Natural killer cell treated with Interleukin-12 subunit alpha and Interleukin-12 subunit beta and Interleukin-15 and Interleukin-18, amount 100 ng/mL, for 72 hours (primary cell): ENCODE results near the gene DCPS. TPM values are rescaled to one million over a fixed set of nuclear protein-coding genes. Genes with fewer than 3 reads are reported as not detected.

Source experiments
- ATAC-seq, 2 donors: fragments of 150-1000 bp; cut with Tn5 transposase in 1 of 2; sonication (Bioruptor Pico), chemical (Tn5 transposase) in 1 of 2; 2 replicates each; pipeline ENCODE4 v1.10.0; 2021
- DNase-seq: peaks from one replicate; pipeline ENCODE4 v3.0.0; 2022; ENCODE audit warnings: low spot score
- H3K27ac Mint-ChIP-seq, 2 donors: 1 replicate in 1 of 2; 2 replicates in 1 of 2; pipeline ENCODE4 v1.8.0; 2022; ENCODE audit warnings: mixed read lengths in 2 of 2, mild to moderate bottlenecking in 1 of 2, moderate library complexity in 1 of 2
- H3K27me3 Mint-ChIP-seq, 2 donors: 1 replicate in 1 of 2; 2 replicates in 1 of 2; pipeline ENCODE4 v1.8.0; 2022; ENCODE audit warnings: mixed read lengths in 2 of 2
- H3K36me3 Mint-ChIP-seq: one replicate; pipeline ENCODE4 v1.8.0; 2022; ENCODE audit warnings: mixed read lengths
- H3K4me1 Mint-ChIP-seq, 2 donors: 1 replicate in 1 of 2; 2 replicates in 1 of 2; pipeline ENCODE4 v1.8.0; 2022; ENCODE audit warnings: low read depth in 2 of 2, mixed read lengths in 2 of 2, mild to moderate bottlenecking in 1 of 2
- H3K4me3 Mint-ChIP-seq: one replicate; pipeline ENCODE4 v1.8.0; 2022; ENCODE audit warnings: mixed read lengths
- H3K9me3 Mint-ChIP-seq: 2 replicates; pipeline ENCODE4 v1.8.0; 2022; ENCODE audit warnings: mixed read lengths
- total RNA-seq, 2 donors: library from RNA; stranded (reverse); gene quantifications; one replicate each; pipeline ENCODE4 v1.2.3, GENCODE V29; 2022

Gene DCPS
- total RNA-seq, 2 donors from 2014 or later, result 32.8 to 46.7 TPM

- DNase-seq (peak; percentile 53), ATAC-seq (no peak)
- no peaks in the 10 kb centered on the region for H3K27me3 Mint-ChIP-seq
- no peaks in the 10 kb centered on the region for H3K9me3 Mint-ChIP-seq
- peaks cover 55 to 88% of the 10 kb centered on the region in 2 donors for H3K4me1 Mint-ChIP-seq
- peak overlapping the region; percentile 90 to 99 for H3K27ac Mint-ChIP-seq
- peaks cover 12% of the 10 kb centered on the region for H3K36me3 Mint-ChIP-seq
- no peak overlapping the region for H3K4me3 Mint-ChIP-seq
These were observed 33.8 kb downstream of the DCPS start for GRCh38 chr11:126337474-126338241.

- Mint-ChIP-seq H3K9me3 (no peaks in the 10 kb centered on the region), H3K36me3 (peaks cover 8% of the 10 kb centered on the region), H3K27ac (peak overlapping the region; percentile 90 to 99), H3K4me1 (peaks cover 47 to 81% of the 10 kb centered on the region in 2 donors), H3K27me3 (no peaks in the 10 kb centered on the region), H3K4me3 (no peak overlapping the region)
- no peak for ATAC-seq
- DNase-seq, result no peak
These were observed 34.6 kb downstream of the DCPS start for GRCh38 chr11:126338346-126339055.

- no peaks in the 10 kb centered on the region for H3K27me3 Mint-ChIP-seq
- H3K36me3 Mint-ChIP-seq, result peaks cover 4% of the 10 kb centered on the region
- H3K27ac Mint-ChIP-seq, result peak overlapping the region; percentile 90 to 99
- H3K4me1 Mint-ChIP-seq, result peaks cover 41 to 78% of the 10 kb centered on the region in 2 donors
- ATAC-seq (peak in 1 of 2 donors; percentile 54), DNase-seq (peak; percentile 58)
- no peak overlapping the region for H3K4me3 Mint-ChIP-seq
- H3K9me3 Mint-ChIP-seq, result no peaks in the 10 kb centered on the region
These were observed 35.4 kb downstream of the DCPS start for GRCh38 chr11:126339073-126339862.

GRCh38 chr11:126339863-126340434 lies 36.1 kb downstream of the DCPS start:
- Mint-ChIP-seq H3K27me3 (no peaks in the 10 kb centered on the region), H3K4me1 (peaks cover 36 to 76% of the 10 kb centered on the region in 2 donors), H3K9me3 (no peaks in the 10 kb centered on the region), H3K36me3 (peaks cover 4% of the 10 kb centered on the region), H3K4me3 (no peak overlapping the region), H3K27ac (peak overlapping the region; percentile 90 to 99)
- DNase-seq, result peak; percentile 44
- no peak for ATAC-seq

DNA sequence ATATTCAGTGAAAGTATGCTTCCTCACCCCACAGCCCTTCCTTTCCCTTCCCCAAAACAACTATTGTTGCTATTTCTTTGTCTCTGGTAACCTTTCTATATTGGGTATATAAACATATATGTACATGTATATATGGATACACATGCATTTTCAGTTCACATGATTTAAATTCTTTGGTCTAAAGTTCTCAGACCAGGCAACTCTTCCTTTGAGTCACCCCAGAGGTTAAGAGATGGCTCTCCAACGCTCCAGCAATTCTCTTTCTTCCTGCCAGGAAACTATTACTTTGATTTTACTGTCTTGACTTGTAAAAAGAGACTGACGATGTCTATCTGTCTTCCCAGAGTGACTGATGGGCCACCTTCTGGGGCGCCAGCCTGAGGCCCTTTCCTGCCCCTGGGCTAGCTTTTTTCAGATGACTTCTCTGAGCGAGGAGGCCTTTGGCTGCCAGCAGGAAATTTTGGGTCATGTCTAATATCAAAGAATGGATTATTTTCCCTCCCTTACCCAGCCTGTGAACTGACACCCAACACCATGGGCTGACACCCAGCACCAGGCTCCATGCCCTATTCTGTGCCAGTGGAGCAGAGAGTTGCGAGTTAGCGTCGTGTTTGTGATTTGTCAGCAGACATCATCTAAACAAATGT lies 37.2 kb downstream of the DCPS start:
- Mint-ChIP-seq H3K27me3 (no peaks in the 10 kb centered on the region), H3K9me3 (no peaks in the 10 kb centered on the region), H3K36me3 (peaks cover 5% of the 10 kb centered on the region), H3K4me1 (peaks cover 37 to 74% of the 10 kb centered on the region in 2 donors), H3K4me3 (no peak overlapping the region), H3K27ac (peak overlapping the region; percentile 81 to 99)
- DNase-seq (peak; percentile 37), ATAC-seq (no peak)

DNA sequence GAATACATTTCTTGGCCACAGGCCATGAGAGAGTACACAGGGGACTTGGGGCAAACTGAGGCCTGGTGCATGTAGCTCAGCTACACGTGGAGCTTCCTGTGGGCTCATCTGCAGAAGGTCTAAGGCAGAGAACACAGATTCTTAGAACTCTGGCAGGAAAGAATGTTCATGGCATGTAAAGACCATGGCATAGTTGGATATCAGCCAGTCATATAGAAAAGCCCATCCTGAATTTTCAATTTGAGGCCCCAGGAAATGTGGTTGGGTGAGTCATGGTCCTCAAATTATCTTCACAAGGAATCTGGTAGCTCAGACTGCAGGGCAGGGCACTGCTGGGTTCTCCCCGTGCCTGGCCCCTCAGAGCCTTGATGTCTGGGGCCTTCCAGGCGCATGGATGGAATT lies 37.9 kb downstream of the DCPS start:
- no peaks in the 10 kb centered on the region for H3K27me3 Mint-ChIP-seq
- ATAC-seq, result no peak

GRCh38 chr11:126343051-126343450 lies 39.2 kb downstream of the DCPS start:
- Mint-ChIP-seq H3K27ac (peak overlapping the region; percentile 95 to 99), H3K4me3 (no peak overlapping the region), H3K9me3 (no peaks in the 10 kb centered on the region), H3K36me3 (peaks cover 6% of the 10 kb centered on the region), H3K27me3 (no peaks in the 10 kb centered on the region), H3K4me1 (peaks cover 34 to 60% of the 10 kb centered on the region in 2 donors)
- peak; percentile 34 for DNase-seq
- no peak for ATAC-seq

More for the DNA sequence above, 37.9 kb downstream of the DCPS start:
- peak; percentile 12 for DNase-seq
- Mint-ChIP-seq H3K9me3 (no peaks in the 10 kb centered on the region), H3K27ac (peak overlapping the region; percentile 81 to 99), H3K4me3 (no peak overlapping the region), H3K36me3 (peaks cover 6% of the 10 kb centered on the region), H3K4me1 (peaks cover 36 to 71% of the 10 kb centered on the region in 2 donors)

DNA sequence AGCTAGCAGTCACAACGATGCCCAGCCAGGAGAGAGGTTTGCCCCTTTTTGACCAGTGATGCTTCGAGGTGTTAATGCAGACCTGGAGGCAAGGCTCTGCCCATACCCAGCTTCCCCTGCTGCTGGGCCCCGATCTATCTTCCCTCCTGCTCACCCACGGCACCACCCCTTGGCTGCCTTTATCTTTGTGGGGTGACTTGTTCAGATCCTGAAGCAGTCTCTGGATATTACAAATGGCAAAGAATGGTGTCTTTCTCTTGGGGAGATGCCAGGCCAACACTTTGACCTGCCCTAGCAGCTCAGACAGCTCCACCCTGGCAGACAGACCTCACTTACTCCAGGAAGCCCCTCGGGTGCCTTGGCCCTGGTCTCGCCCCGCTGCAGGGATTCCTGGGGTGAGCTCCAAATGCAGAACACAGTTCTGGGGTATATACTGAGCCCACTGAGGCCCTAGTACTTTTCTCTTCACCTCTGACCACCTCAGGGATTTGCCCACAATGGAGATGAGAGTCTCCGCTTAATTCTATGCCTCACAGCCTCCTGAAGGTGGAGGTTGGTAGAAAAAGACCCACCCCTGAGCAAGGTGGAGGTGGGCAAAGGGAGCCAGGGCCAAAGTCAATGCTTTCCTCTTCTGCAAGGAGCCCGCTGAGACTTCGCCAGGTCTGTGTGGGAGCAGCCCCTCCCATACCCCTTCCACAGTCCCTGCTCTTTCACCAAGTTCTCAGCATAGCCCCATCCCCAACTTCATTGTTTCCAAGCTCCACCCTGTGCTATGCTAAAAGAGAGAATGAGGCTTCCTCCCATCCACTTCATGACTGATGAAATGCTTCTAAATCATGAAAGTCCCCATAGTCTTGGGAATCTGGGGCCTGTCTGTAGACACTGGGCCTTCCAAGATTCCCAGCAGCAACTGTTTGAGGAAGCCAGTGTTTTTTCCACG lies 40.6 kb downstream of the DCPS start:
- Mint-ChIP-seq H3K27ac (peak overlapping the region; percentile 95 to 99), H3K36me3 (peaks cover 10% of the 10 kb centered on the region), H3K4me3 (no peak overlapping the region), H3K9me3 (no peaks in the 10 kb centered on the region), H3K4me1 (peaks cover 41 to 57% of the 10 kb centered on the region in 2 donors), H3K27me3 (no peaks in the 10 kb centered on the region)
- peak; percentile 47 for DNase-seq
- no peak for ATAC-seq

DNA sequence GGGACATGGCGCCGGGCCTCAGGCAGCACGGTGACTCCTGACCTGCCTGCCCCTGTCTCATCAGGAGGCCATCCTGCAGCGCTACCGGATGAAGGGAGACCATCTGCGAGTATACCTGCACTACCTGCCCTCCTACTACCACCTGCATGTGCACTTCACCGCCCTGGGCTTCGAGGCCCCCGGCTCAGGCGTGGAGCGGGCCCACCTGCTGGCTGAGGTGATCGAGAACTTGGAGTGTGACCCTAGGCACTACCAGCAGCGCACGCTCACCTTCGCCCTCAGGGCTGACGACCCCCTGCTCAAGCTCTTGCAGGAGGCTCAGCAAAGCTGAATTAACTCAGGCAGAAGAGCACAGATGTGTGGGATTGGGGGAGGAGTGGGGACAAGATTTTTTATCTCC lies 41.4 kb downstream of the DCPS start:
- Mint-ChIP-seq H3K4me1 (peaks cover 40 to 52% of the 10 kb centered on the region in 2 donors), H3K36me3 (peaks cover 10% of the 10 kb centered on the region), H3K9me3 (no peaks in the 10 kb centered on the region), H3K27ac (peak overlapping the region; percentile 95 to 99), H3K4me3 (no peak overlapping the region), H3K27me3 (no peaks in the 10 kb centered on the region)
- ATAC-seq, result no peak
- DNase-seq, result peak; percentile 34

- no peaks in the 10 kb centered on the region for H3K27me3 Mint-ChIP-seq
- peak overlapping the region; percentile 69 for H3K4me3 Mint-ChIP-seq
- peak overlapping the region; percentile 95 to 99 for H3K27ac Mint-ChIP-seq
- ATAC-seq, result peak; percentile 81 to 90
- H3K36me3 Mint-ChIP-seq, result peaks cover 16% of the 10 kb centered on the region
- H3K4me1 Mint-ChIP-seq, result peaks cover 42 to 51% of the 10 kb centered on the region in 2 donors
- no peaks in the 10 kb centered on the region for H3K9me3 Mint-ChIP-seq
- DNase-seq, result peak; percentile 87
These were observed 42.1 kb downstream of the DCPS start for GRCh38 chr11:126345759-126346585.

DNA sequence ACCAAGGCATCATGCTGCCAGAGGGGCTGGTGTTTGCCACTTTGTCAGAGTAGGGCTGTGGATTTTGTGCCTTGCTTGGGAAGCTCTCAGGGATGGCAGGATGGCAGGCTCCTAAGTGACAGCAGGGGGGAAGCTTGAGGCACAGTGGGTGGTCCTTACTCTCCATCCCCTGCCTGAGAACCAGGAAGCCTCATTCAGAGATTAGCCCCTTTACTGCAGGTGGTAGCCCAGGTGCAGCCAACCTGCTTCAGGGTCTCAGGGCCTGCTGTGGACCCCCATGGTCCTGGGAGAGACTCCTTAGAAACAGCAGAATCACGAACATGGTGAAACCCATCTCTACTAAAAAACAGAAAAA lies 42.7 kb downstream of the DCPS start:
- ATAC-seq (no peak), DNase-seq (no peak)
- Mint-ChIP-seq H3K4me1 (peaks cover 45 to 48% of the 10 kb centered on the region in 2 donors), H3K27me3 (no peaks in the 10 kb centered on the region), H3K4me3 (peak overlapping the region; percentile 69), H3K36me3 (peaks cover 16% of the 10 kb centered on the region), H3K27ac (peak overlapping the region; percentile 95 to 99), H3K9me3 (no peaks in the 10 kb centered on the region)
